Psoas muscle (tissue), 8 donors: ENCODE results near the gene RPTOR. TPM values are rescaled to one million over a fixed set of nuclear protein-coding genes. Genes with fewer than 3 reads are reported as not detected.

Experiments used
- ATAC-seq, 4 donors: fragments of 200-7000 bp; cut with Tn5 transposase; one replicate each; pipeline ENCODE4 v1.9.1; 2020; ENCODE audit warnings: moderate library complexity in 3 of 4, mild to moderate bottlenecking in 2 of 4
- DNase-seq, 2 donors: peaks; one replicate each; pipeline ENCODE4 v3.0.0-alpha.2; 2020
- H3K27ac ChIP-seq: fragments of 200-600 bp; one replicate; pipeline ENCODE4 v1.8.0; 2022
- H3K27me3 ChIP-seq, 3 donors: fragments of 200-600 bp in 1 of 3; one replicate each; pipeline versions ENCODE4 v1.6.1 to v1.8.0; 2013 to 2022; ENCODE audit warnings: low read length in 2 of 3, mild to moderate bottlenecking in 2 of 3, moderate library complexity in 1 of 3; ENCODE audit not compliant: insufficient read depth in 3 of 3
- H3K36me3 ChIP-seq, 2 donors: fragments of 200-600 bp in 1 of 2; one replicate each; pipeline versions ENCODE4 v1.6.1 to v1.8.0; 2013 to 2022; ENCODE audit warnings: low read depth in 1 of 2, mild to moderate bottlenecking in 1 of 2, moderate library complexity in 1 of 2; ENCODE audit not compliant: insufficient read depth in 1 of 2
- H3K4me1 ChIP-seq: fragments of 200-600 bp; one replicate; pipeline ENCODE4 v1.8.0; 2022
- H3K4me3 ChIP-seq: fragments of 200-600 bp; one replicate; pipeline ENCODE4 v1.8.0; 2022; ENCODE audit warnings: mild to moderate bottlenecking
- H3K9me3 ChIP-seq: fragments of 200-600 bp; one replicate; pipeline ENCODE4 v1.8.0; 2022
- WGBS, 3 donors: extraction: QIAGEN DNeasy Blood & Tissue Kit; methylation state at CpG; one replicate each; pipeline versions ENCODE4 v1.1.6 to v1.1.7; 2013; 5-methylcytosine and 5-hydroxymethylcytosine counted together
- intact Hi-C, 2 donors: fragments of 100-400 bp; cut with DNase I; formaldehyde crosslinking; loops; one replicate each; pipeline versions ENCODE4 v1.11.0 to v1.14.2; 2022
- polyA plus RNA-seq, 3 donors: library from polyadenylated mRNA; stranded (reverse); fragments of 200-250 nt; gene quantifications; one replicate each; pipeline ENCODE4 v1.2.3, GENCODE V29; 2013
- total RNA-seq, 4 donors: library from RNA; stranded (reverse); fragmentation: NEBNext Ultra II Directional in 2 of 4; extraction: Animal tissue kit (Norgen Biotek cat#: 25700) in 2 of 4; gene quantifications; one replicate each; pipeline versions ENCODE4 v1.2.1 to v1.2.4, GENCODE V29; 2021 to 2023
- TF ChIP-seq, protein P1 (sequence below): fragments of 200-600 bp; IDR thresholded peaks from one replicate; pipeline ENCODE4 v1.8.0; 2022; ENCODE audit warnings: antibody characterized with exemption
- donor health status: healthy with polysubstance abuse.
- donor health status: DM: no; HTN: no; CAD: no; lungs with moderate emphysema.
- donor health status: Bipolar disorder and iron deficiency.
- donor health status: healthy.
- donor health status: DM: yes; HTN: yes; CAD: no.
- donor health status: DM: no; HTN: no; CAD: no.
- donor health status: DM: no; HTN: no; CAD: no.
- donor health status: DM: yes; HTN: yes; CAD: no.

The RPTOR gene
- total and polyA plus RNA-seq, 7 donors = 13.6 to 82.2 (median 32.5) TPM

GRCh38 chr17:80859002-80859941 is 314.6 kb downstream of the RPTOR start:
- 53 to 59% (median 54%) methylated on average over 40 of the region's 40 CpGs for WGBS, 3 donors
- Histone ChIP-seq H3K27me3 (no peaks in the 10 kb centered on the region), H3K9me3 (no peaks in the 10 kb centered on the region), H3K36me3 (peaks cover 0 to 6% of the 10 kb centered on the region in 2 donors), H3K27ac (peak overlapping the region; percentile 53), H3K4me1 (peaks cover 38% of the 10 kb centered on the region), H3K4me3 (no peak overlapping the region)
- peak; percentile 31 to 70 (median 63) for ATAC-seq
- TF ChIP-seq, protein P1, sequence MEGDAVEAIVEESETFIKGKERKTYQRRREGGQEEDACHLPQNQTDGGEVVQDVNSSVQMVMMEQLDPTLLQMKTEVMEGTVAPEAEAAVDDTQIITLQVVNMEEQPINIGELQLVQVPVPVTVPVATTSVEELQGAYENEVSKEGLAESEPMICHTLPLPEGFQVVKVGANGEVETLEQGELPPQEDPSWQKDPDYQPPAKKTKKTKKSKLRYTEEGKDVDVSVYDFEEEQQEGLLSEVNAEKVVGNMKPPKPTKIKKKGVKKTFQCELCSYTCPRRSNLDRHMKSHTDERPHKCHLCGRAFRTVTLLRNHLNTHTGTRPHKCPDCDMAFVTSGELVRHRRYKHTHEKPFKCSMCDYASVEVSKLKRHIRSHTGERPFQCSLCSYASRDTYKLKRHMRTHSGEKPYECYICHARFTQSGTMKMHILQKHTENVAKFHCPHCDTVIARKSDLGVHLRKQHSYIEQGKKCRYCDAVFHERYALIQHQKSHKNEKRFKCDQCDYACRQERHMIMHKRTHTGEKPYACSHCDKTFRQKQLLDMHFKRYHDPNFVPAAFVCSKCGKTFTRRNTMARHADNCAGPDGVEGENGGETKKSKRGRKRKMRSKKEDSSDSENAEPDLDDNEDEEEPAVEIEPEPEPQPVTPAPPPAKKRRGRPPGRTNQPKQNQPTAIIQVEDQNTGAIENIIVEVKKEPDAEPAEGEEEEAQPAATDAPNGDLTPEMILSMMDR = no peak
- intact Hi-C loops = no loop called here
- DNase-seq = peak; percentile 80 to 92

- Histone ChIP-seq H3K4me3 (no peak overlapping the region), H3K36me3 (peaks cover 0 to 5% of the 10 kb centered on the region in 2 donors), H3K9me3 (no peaks in the 10 kb centered on the region), H3K27me3 (no peaks in the 10 kb centered on the region), H3K4me1 (peaks cover 38% of the 10 kb centered on the region), H3K27ac (peak overlapping the region; percentile 53)
- intact Hi-C loops = loop anchor here in 1 of 2 donors (10.0 kb wide), 1 partner anchor 115 kb away; no protein-coding TSS in a partner anchor
- WGBS, 3 donors = 94 to 96% (median 94%) methylated on average over 18 to 20 of the region's 20 CpGs
- no peak for ATAC-seq
- DNase-seq = peak in 1 of 2 donors; percentile 52
- TF ChIP-seq, protein P1 = no peak
These were observed 315.5 kb downstream of the RPTOR start for GRCh38 chr17:80860101-80860671.

DNA sequence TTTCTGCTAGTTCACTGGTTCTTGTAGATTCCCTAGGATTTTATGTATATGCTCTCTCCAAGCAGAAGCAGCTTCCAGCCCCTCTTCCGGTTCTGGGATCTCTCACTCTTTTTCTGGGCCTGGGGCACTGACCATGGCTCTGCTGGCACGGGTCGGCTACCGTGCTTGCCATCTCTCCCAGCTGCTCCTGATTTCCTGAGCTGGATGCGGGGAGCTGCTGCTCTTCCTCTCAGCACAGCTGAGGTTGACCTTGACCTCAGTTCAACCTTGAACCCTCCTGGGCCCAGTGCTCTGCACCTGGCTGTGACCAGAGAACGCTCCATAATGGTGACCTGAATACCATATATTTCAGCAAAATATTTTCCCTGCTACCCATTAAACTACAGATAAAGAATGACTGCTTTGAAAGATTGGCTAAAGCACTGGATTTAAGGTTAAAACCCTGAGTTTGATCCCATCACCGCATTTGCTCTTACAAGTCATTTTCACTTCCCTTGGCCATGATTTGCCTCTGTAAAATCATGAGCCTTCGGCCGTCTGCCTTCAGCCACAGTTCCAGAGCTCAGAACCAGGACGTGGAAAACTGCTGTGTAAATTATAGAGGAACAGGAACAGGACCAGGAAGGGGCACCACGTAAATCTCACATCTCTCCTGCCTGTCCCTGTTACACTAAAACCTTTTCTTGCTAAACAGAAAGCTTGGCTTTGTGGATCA is 316.2 kb downstream of the RPTOR start:
- Histone ChIP-seq H3K36me3 (no peaks in the 10 kb centered on the region), H3K4me1 (peaks cover 34% of the 10 kb centered on the region), H3K4me3 (no peak overlapping the region), H3K27me3 (no peaks in the 10 kb centered on the region), H3K27ac (no peak overlapping the region), H3K9me3 (no peaks in the 10 kb centered on the region)
- 73 to 79% (median 75%) methylated on average over 11 of the region's 11 CpGs for WGBS, 3 donors
- peak in 1 of 2 donors; percentile 22 for DNase-seq
- TF ChIP-seq, protein P1 = no peak
- intact Hi-C loops = loop anchor here in 1 of 2 donors (10.0 kb wide), 1 partner anchor 114 kb away; no protein-coding TSS in a partner anchor
- ATAC-seq = no peak

DNA sequence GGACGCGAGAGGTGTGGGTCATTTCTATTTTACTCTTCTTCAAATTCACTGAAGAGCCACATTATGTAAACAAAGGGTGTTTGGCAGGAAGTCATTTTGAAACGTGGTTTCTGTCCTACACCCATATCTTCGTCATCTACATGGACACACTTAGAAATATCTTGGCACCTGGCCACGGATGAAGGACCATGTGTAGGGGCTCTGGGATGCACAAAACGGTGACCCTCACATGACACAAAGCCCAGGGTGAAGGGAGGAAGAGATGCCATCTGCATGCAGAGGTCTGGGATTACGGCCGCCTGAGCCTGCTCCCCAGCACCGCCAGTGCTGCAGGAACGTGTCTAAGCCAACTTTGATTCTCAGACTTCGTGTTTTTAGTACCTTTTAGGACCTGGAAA is 316.8 kb downstream of the RPTOR start:
- intact Hi-C loops = loop anchor here in 1 of 2 donors (10.0 kb wide), 1 partner anchor 113 kb away; no protein-coding TSS in a partner anchor
- TF ChIP-seq, protein P1 = no peak
- ATAC-seq (no peak), DNase-seq (no peak)
- no peak overlapping the region for H3K4me3 ChIP-seq
- no peak overlapping the region for H3K27ac ChIP-seq
- H3K9me3 ChIP-seq = no peaks in the 10 kb centered on the region
- H3K27me3 ChIP-seq = no peaks in the 10 kb centered on the region
- 73 to 76% (median 74%) methylated on average over 11 of the region's 11 CpGs for WGBS, 3 donors
- peaks cover 30% of the 10 kb centered on the region for H3K4me1 ChIP-seq
- H3K36me3 ChIP-seq = no peaks in the 10 kb centered on the region
